HT1080 (cell line): ENCODE measurements around the gene NPAS3. TPM values are rescaled to one million over a fixed set of nuclear protein-coding genes. Genes with fewer than 3 reads are reported as not detected.
A peak's percentile ranks its signal among the peaks of the same experiment; 100 is the strongest.

Source experiments
- DNase-seq: peaks from one replicate; pipeline ENCODE4 v3.0.0-alpha.2; 2015; ENCODE audit warnings: low read depth
- total RNA-seq: library from RNA; depleted of rRNA; stranded (reverse); fragments of >200 nt; shearing (Covaris generic); gene quantifications from 2 replicates; pipeline ENCODE4 v1.2.3, GENCODE V29; 2014

The NPAS3 gene
- total RNA-seq, 1 experiment from 2014 or later: 0.18 TPM

- no peak for DNase-seq
These were observed 491.8 kb downstream of the NPAS3 start for GRCh38 chr14:33430414-33431035.

GRCh38 chr14:33432407-33433023, 493.8 kb downstream of the NPAS3 start:
- no peak for DNase-seq

- DNase-seq: no peak
These were observed 494.7 kb downstream of the NPAS3 start for GRCh38 chr14:33433396-33433795.

GRCh38 chr14:33435911-33436689, 497.4 kb downstream of the NPAS3 start:
- peak; percentile 84 for DNase-seq

- DNase-seq: no peak
These were observed 503.0 kb downstream of the NPAS3 start for GRCh38 chr14:33441633-33442032.

GRCh38 chr14:33444136-33444535, 505.5 kb downstream of the NPAS3 start:
- no peak for DNase-seq

- DNase-seq: no peak
These were observed 510.6 kb downstream of the NPAS3 start for GRCh38 chr14:33449268-33449667.

- no peak for DNase-seq
These were observed 511.2 kb downstream of the NPAS3 start for GRCh38 chr14:33449703-33450395.

GRCh38 chr14:33450416-33450815, 511.7 kb downstream of the NPAS3 start:
- no peak for DNase-seq

GRCh38 chr14:33451211-33451610, 512.5 kb downstream of the NPAS3 start:
- DNase-seq: no peak

GRCh38 chr14:33452995-33453394, 514.3 kb downstream of the NPAS3 start:
- DNase-seq: no peak

- no peak for DNase-seq
These were observed 515.4 kb downstream of the NPAS3 start for GRCh38 chr14:33454022-33454595.

GRCh38 chr14:33454707-33455106, 516.0 kb downstream of the NPAS3 start:
- DNase-seq: no peak

- no peak for DNase-seq
These were observed 517.1 kb downstream of the NPAS3 start for GRCh38 chr14:33455654-33456345.

- peak; percentile 1 for DNase-seq
These were observed 518.3 kb downstream of the NPAS3 start for GRCh38 chr14:33457021-33457420.

GRCh38 chr14:33457617-33458016, 518.9 kb downstream of the NPAS3 start:
- DNase-seq: no peak

GRCh38 chr14:33460164-33460563, 521.5 kb downstream of the NPAS3 start:
- DNase-seq: no peak

- no peak for DNase-seq
These were observed 522.4 kb downstream of the NPAS3 start for GRCh38 chr14:33461036-33461435.

- no peak for DNase-seq
These were observed 525.1 kb downstream of the NPAS3 start for GRCh38 chr14:33463731-33464130.

GRCh38 chr14:33464254-33464962, 525.7 kb downstream of the NPAS3 start:
- DNase-seq: no peak
